Astrocyte of the cerebellum (primary cell): Measurements from ENCODE around the gene PLCH2.

Experiments
- DNase-seq: peaks from one replicate; pipeline ENCODE4 v3.0.0-alpha.2; 2011; ENCODE audit warnings: low read depth
- H3K4me3 ChIP-seq: 2 replicates; pipeline ENCODE4 v1.5.1; 2011; ENCODE audit warnings: mild to moderate bottlenecking, low read depth, low read length, moderate library complexity
- in situ Hi-C: cut with HindIII; loops from 2 replicates; pipeline ENCODE4 v1.10.0; 2017; ENCODE audit warnings: low sequenced_read_pairs
- TF ChIP-seq, protein P1 (sequence below): IDR thresholded peaks from 2 replicates; pipeline ENCODE4 v1.5.1; 2012; ENCODE audit warnings: low read length, low read depth, moderate library complexity, mild to moderate bottlenecking; ENCODE audit errors: missing control alignments

Gene PLCH2

DNA sequence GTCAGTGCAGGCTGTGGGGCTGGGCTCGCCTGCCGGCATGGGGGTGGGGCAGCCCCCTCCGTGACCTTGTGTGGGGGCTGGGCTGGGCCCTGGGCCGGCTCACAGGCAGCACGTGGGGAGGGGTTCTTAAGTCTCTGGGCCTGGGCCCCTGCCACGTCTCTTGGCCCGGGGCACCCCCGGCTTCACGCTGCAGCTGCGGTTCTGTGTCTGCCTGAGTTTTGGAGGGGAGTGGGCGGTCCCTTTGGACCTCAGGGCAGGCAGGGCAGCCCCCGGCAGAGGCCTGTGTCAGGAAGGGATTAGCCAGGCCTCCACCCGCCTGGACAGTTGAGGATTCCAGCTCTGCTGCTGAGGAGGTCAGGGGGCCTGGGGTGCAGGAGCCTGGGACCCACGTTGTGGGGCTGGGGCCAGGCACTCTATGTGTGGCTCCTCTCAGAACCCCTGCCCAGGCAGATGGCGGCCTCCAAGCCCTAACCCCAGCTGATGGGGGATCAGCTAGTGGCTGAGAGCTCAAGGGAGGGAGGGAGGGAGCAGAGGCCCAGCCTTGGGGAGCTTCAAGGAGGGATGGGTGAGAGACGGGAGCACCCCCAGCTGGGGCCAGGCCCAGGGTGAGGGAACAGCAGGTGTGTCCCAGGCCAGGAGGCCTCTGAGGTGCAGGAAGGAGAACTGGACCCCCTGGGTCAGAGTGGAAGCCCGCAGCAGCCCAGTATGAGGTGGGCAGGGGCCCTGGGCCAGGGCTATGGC is 1.8 kb upstream of the PLCH2 start:
- H3K4me3 ChIP-seq, result no peak overlapping the region
- no peak for DNase-seq
- in situ Hi-C loops, result no loop called here
- TF ChIP-seq, protein P1, sequence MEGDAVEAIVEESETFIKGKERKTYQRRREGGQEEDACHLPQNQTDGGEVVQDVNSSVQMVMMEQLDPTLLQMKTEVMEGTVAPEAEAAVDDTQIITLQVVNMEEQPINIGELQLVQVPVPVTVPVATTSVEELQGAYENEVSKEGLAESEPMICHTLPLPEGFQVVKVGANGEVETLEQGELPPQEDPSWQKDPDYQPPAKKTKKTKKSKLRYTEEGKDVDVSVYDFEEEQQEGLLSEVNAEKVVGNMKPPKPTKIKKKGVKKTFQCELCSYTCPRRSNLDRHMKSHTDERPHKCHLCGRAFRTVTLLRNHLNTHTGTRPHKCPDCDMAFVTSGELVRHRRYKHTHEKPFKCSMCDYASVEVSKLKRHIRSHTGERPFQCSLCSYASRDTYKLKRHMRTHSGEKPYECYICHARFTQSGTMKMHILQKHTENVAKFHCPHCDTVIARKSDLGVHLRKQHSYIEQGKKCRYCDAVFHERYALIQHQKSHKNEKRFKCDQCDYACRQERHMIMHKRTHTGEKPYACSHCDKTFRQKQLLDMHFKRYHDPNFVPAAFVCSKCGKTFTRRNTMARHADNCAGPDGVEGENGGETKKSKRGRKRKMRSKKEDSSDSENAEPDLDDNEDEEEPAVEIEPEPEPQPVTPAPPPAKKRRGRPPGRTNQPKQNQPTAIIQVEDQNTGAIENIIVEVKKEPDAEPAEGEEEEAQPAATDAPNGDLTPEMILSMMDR, result no peak

DNA sequence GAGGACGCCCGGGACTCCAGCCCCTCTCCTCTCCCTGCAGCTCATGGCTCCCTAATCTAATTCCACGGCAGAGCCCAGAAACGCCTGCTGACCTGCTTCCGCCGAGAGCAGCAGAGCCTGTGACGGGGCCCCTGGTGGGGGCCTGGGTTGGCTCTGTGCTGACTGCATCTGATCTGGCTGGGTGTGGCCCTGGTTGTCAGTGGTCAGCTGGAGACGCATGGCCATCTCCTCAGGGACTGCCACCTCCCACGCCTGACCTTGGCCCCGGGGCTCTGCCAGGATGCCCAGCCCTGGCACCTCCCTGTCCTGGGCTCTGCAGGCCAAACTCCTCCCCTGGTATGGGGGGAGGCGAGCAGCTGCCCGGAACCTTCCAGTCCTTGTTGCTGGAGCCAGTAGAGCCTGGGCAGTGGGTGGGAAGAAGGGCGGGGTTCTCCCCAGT is 1.1 kb upstream of the PLCH2 start:
- in situ Hi-C loops, result no loop called here
- no peak overlapping the region for H3K4me3 ChIP-seq
- no peak for DNase-seq
- TF ChIP-seq, protein P1, result no peak

DNA sequence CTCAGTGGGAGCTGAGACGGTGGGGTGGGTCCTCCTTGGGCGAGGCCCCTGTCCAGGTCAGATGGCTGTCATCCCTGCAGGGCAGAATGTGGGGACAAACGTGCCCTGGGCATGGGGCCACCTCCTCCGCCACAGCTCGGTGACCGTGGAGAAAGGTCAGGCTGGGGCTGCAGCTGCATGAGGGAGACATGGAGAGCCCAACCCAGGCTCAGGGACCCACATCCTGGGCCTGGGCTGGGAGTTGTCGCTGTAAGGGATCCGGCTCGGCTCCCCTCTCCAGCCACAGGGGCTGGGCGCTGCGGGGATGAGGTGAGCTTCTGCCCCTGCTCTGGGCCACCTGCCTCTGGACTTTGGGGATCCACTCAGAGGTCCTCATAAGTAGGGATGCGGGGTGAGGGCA is 518 bp upstream of the PLCH2 start:
- in situ Hi-C loops, result no loop called here
- TF ChIP-seq, protein P1, result no peak

DNA sequence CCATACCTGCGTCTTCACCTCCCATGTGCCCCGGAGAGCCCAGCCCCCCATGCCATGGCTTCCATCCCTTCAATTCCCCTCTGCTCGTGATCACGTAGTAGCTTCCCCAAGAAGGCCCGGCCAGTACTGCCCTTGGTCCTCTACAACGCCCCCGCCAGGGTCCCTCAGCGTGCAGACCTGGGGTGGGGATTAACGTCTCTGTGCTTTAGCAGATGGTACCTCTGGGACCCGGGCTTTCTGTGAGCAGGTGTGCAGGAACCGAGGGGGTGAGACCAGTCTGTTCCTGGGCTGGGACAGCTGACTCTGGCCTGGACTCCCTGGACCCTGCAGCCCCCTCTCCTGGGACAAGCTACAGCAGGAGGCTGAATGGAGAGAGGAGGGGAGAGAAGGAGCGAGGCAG is 1.2 kb downstream of the PLCH2 start:
- no peak for DNase-seq
- no peak overlapping the region for H3K4me3 ChIP-seq
- in situ Hi-C loops, result no loop called here
- TF ChIP-seq, protein P1, result no peak

More for the DNA sequence above, 518 bp upstream of the PLCH2 start:
- no peak for DNase-seq
- H3K4me3 ChIP-seq, result no peak overlapping the region

DNA sequence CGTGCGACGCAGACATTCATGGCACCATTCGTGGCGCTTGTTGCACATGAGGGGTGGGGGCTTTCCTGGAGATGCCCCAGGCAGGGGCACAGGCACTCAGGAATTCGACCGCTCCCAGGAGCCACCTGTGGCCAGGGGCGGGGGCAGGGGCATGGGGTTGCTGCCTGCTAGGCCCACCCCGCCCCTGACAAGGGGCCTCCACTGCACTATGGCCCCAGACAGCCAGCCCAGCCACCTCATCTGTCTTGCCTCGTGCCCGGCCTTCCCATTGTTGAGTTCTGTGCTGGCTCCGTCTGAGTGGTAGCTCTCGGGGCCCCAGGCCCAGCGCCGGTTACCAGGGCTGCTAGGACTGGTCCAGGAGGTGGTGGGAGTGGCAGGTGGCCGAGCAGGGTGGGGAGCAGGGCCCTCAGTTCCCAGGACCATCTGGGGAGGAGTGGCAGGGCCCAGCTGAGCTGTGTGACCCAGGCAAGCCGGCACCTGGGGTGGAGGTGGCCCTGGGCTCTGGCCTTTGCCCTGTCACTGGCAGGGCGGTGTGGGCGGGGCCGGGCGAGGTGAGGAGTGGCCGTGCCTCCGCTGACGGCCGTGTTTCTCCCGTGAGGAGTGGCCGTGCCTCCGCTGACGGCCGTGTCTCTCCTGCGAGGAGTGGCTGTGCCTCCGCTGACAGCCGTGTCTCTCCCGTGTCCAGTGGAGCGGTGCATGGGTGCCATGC is 1.9 kb downstream of the PLCH2 start:
- in situ Hi-C loops, result no loop called here
- TF ChIP-seq, protein P1, result no peak
- no peak overlapping the region for H3K4me3 ChIP-seq
- no peak for DNase-seq

DNA sequence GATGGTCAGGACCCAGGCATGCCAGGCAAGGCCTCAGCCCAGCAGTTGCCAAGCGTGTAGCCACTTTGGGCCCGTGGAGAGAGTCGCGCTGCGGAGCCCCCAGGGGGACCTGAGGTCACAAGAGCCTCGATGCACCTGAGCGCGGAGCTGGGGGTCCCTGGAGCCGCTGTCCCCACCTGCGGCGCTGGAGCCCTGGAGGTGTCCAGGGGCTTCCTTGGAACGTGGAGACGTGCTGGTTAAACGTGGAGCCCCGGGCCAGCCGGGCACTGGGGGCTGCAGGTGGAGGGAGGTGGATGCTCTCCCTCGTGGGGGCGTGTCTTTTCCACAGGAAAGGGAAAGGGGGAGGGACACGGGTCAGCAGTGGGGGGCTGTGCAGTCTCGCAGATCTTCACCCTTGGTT is 3.1 kb downstream of the PLCH2 start:
- in situ Hi-C loops, result no loop called here
- no peak for DNase-seq
- no peak overlapping the region for H3K4me3 ChIP-seq
- TF ChIP-seq, protein P1, result no peak
